ENCODE measurements around the gene PDZD2. TPM values are rescaled to one million over a fixed set of nuclear protein-coding genes. Genes with fewer than 3 reads are reported as not detected.

Gene PDZD2
- total RNA-seq, 1 donor from 2014 or later, result 70.9 TPM

DNA sequence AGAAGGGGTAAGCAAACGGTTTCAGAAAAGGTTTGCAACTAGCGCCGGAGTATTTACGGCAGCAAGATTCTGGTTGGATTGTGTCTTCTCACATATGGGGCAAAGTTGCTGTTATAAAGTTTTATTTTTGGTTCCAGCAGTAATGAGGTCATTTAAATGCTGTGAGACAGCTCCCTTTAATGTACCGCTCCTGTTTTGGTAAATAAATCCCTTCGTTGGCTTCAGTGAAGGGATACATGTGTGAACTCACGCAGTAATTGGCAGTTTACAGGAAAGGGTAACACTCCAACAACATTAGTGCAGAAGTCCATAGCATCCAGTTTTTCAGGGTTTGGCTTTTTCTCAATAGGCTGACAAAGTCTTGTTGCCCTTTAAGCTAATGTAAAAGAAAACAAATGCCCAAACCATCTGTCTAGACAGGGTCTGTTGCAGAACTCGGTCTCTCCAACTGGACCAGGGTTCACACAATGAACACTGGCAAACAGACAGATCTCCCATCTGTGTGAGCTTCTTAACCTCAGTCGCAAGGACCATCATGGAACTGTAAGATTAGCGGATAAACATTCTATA is 351.2 kb downstream of the PDZD2 start:
- Histone ChIP-seq H3K4me1 (no peaks in the 10 kb centered on the region), H3K4me3 (no peak overlapping the region), H3K27me3 (no peaks in the 10 kb centered on the region), H3K27ac (no peak overlapping the region), H3K9me3 (no peaks in the 10 kb centered on the region), H3K36me3 (no peaks in the 10 kb centered on the region)
- TF ChIP-seq, protein P1, sequence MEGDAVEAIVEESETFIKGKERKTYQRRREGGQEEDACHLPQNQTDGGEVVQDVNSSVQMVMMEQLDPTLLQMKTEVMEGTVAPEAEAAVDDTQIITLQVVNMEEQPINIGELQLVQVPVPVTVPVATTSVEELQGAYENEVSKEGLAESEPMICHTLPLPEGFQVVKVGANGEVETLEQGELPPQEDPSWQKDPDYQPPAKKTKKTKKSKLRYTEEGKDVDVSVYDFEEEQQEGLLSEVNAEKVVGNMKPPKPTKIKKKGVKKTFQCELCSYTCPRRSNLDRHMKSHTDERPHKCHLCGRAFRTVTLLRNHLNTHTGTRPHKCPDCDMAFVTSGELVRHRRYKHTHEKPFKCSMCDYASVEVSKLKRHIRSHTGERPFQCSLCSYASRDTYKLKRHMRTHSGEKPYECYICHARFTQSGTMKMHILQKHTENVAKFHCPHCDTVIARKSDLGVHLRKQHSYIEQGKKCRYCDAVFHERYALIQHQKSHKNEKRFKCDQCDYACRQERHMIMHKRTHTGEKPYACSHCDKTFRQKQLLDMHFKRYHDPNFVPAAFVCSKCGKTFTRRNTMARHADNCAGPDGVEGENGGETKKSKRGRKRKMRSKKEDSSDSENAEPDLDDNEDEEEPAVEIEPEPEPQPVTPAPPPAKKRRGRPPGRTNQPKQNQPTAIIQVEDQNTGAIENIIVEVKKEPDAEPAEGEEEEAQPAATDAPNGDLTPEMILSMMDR (IDR thresholded peaks at IDR 0.05), result no peak
- DNase-seq (no peak), ATAC-seq (no peak)
- intact Hi-C loops (cut with DNase I), result no loop called here

DNA sequence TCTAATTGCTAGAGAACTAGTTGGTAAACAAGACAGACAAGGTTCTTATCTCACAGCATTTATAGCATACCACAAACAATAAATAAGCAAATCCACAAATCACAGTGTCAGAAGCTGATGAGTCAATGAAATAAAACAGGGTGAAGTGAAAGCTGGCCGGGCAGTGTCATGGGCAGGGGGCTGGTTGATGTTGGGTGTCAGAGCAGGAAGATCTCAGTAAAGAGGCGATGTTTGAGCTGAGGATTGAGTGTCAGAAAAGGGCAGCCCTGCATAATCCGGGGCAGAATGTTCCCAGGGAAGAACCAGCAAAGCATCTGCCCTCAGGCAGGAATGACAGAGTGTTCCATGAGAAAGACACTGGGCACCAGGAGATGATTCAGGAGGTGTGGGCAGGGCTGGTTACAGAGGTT is 351.8 kb downstream of the PDZD2 start:
- H3K4me1 ChIP-seq, result no peaks in the 10 kb centered on the region
- ATAC-seq (no peak), DNase-seq (no peak)
- intact Hi-C loops (cut with DNase I), result no loop called here
- H3K27me3 ChIP-seq, result no peaks in the 10 kb centered on the region
- H3K36me3 ChIP-seq, result no peaks in the 10 kb centered on the region
- no peak overlapping the region for H3K27ac ChIP-seq
- H3K4me3 ChIP-seq, result no peak overlapping the region
- TF ChIP-seq, protein P1 (IDR thresholded peaks at IDR 0.05), result no peak
- no peaks in the 10 kb centered on the region for H3K9me3 ChIP-seq

DNA sequence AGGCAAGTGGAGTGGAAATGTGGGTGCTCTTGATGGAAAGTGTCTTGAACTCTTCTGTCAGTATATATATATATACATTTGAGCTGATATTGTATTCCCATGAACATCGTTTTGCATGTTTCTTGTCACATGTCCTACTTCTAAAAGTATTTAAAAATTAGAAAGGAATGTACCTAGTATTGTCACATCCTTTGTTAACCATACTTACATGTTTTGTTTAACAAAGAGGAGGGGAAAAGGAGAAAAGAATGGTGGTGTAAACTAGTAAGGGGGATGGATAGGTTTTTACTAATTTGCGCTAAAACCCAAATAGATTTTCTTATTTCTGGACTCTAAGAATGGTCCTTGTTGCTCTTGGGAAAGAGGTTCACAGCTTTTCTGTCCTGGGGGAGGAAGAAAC is 353.4 kb downstream of the PDZD2 start:
- DNase-seq, result no peak
- H3K27me3 ChIP-seq, result no peaks in the 10 kb centered on the region
- H3K4me3 ChIP-seq, result no peak overlapping the region
- no peak overlapping the region for H3K27ac ChIP-seq
- H3K4me1 ChIP-seq, result no peaks in the 10 kb centered on the region
- no peak for ATAC-seq
- TF ChIP-seq, protein P1 (IDR thresholded peaks at IDR 0.05), result no peak
- intact Hi-C loops (cut with DNase I), result no loop called here
- no peaks in the 10 kb centered on the region for H3K9me3 ChIP-seq
- no peaks in the 10 kb centered on the region for H3K36me3 ChIP-seq

DNA sequence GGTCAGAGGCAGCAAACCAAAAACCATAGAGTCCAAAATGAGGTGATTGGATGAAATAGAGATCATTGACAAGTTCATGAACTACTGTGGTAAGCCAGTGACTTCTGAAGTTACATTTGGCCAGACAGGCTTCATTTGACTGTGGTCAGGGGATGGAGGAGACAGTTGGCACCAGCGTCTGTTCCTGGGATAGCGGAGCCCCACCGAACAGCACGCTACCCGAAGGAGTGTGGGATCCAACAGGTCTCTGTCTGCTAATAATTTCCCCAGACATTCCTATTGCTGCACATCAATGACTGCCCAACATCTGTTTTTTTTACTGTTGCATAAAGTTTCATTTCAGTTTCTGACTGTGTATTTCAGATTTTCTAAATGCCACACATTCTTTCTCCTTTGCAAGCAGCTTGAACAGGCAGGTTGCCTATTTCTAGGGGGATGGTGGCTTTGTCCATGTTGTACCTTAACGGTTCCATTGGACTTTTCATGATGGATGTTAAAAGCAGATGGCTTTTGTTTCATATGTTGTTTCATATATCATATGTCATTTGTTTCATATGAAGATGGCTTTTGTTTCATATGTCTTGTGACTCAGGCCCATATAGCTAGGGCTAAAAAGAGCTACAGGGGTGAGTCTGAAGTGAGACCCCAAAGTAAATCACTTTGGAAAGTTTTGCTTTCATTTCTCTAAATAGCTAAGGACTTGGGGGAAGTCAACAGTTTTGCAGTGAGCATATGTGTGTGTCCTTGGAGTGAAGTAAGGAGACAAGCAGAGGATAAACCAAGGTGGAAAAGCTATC is 354.4 kb downstream of the PDZD2 start:
- Histone ChIP-seq H3K4me1 (no peaks in the 10 kb centered on the region), H3K36me3 (no peaks in the 10 kb centered on the region), H3K27ac (no peak overlapping the region), H3K27me3 (no peaks in the 10 kb centered on the region), H3K4me3 (no peak overlapping the region), H3K9me3 (no peaks in the 10 kb centered on the region)
- ATAC-seq, result no peak
- intact Hi-C loops (cut with DNase I), result no loop called here
- no peak for DNase-seq
- TF ChIP-seq, protein P1 (IDR thresholded peaks at IDR 0.05), result no peak

DNA sequence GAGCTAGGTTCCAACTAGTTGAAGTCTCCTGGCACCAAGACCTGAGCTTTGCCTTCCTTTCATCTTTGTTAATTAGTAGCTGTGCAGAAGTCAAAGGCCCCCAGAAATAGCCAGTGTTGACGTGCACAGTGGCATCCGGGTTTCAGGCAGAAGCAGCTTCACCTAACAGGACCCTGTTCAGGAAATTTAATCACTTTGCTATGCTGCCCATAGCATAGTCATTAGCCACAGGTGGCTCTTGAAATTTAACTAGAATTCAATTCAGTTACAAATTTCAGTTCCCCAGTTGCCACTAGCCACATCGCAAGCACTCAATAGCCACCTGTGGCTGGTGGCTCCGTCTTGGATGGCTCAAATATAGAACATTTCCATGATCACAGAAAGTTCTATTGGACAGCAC is 356.1 kb downstream of the PDZD2 start:
- no peak overlapping the region for H3K4me3 ChIP-seq
- H3K27ac ChIP-seq, result no peak overlapping the region
- no peaks in the 10 kb centered on the region for H3K9me3 ChIP-seq
- TF ChIP-seq, protein P1 (IDR thresholded peaks at IDR 0.05), result no peak
- intact Hi-C loops (cut with DNase I), result no loop called here
- no peaks in the 10 kb centered on the region for H3K4me1 ChIP-seq
- DNase-seq (no peak), ATAC-seq (no peak)
- H3K27me3 ChIP-seq, result no peaks in the 10 kb centered on the region
- H3K36me3 ChIP-seq, result no peaks in the 10 kb centered on the region

Data from upper lobe of right lung (tissue), 1 donor.